Smooth muscle cell (in vitro differentiated cells): Measurements from ENCODE around the gene ALDH5A1. TPM values are rescaled to one million over a fixed set of nuclear protein-coding genes. Genes with fewer than 3 reads are reported as not detected.
A peak's percentile ranks its signal among the peaks of the same experiment; 100 is the strongest.

Experiments used
- DNase-seq: peaks from one replicate; lab custom pipeline; 2025; ENCODE audit not compliant: unreplicated experiment; lab: John Stamatoyannopoulos, UW
- H2AFZ ChIP-seq: fragments of 200-600 bp; sonication (generic); 2 replicates; pipeline ENCODE4 v1.6.0; 2016; ENCODE audit warnings: antibody characterized with exemption, low read depth, mild to moderate bottlenecking
- H3F3A ChIP-seq: fragments of 200-600 bp; sonication (generic); 2 replicates; pipeline ENCODE4 v1.6.0; 2017; ENCODE audit warnings: antibody characterized with exemption, low read depth
- H3K27ac ChIP-seq: fragments of 200-600 bp; sonication (generic); 2 replicates; pipeline ENCODE4 v1.5.1; 2016; ENCODE audit warnings: low read depth, mild to moderate bottlenecking
- H3K27me3 ChIP-seq: fragments of 200-600 bp; sonication (generic); 2 replicates; pipeline ENCODE4 v1.6.1; 2016; ENCODE audit warnings: low read depth, mild to moderate bottlenecking
- H3K36me3 ChIP-seq: fragments of 200-600 bp; sonication (generic); 2 replicates; pipeline ENCODE4 v1.5.1; 2016; ENCODE audit warnings: low read depth
- H3K4me1 ChIP-seq: fragments of 200-600 bp; sonication (generic); 2 replicates; pipeline ENCODE4 v1.5.1; 2016; ENCODE audit warnings: low read depth
- H3K4me2 ChIP-seq: fragments of 200-600 bp; sonication (generic); 2 replicates; pipeline ENCODE4 v1.6.0; 2016; ENCODE audit warnings: mild to moderate bottlenecking
- H3K4me3 ChIP-seq: fragments of 200-600 bp; sonication (generic); 2 replicates; pipeline ENCODE4 v1.5.1; 2016; ENCODE audit warnings: mild to moderate bottlenecking
- H3K79me2 ChIP-seq: fragments of 200-600 bp; sonication (generic); 2 replicates; pipeline ENCODE4 v1.6.0; 2016; ENCODE audit warnings: low read depth, mild to moderate bottlenecking
- H3K9ac ChIP-seq: fragments of 200-600 bp; sonication (generic); 2 replicates; pipeline ENCODE4 v1.6.0; 2016; ENCODE audit warnings: low read depth
- H3K9me3 ChIP-seq: fragments of 200-600 bp; sonication (generic); replicated peaks from 2 replicates; pipeline ENCODE4 v1.5.1; 2016; ENCODE audit warnings: low read depth
- H4K20me1 ChIP-seq: fragments of 200-600 bp; sonication (generic); 2 replicates; pipeline ENCODE4 v1.6.0; 2016; ENCODE audit warnings: low read depth
- CTCF ChIP-seq: fragments of 200-600 bp; sonication (generic); IDR thresholded peaks from 2 replicates; pipeline ENCODE4 v1.5.1; 2017; ENCODE audit warnings: borderline replicate concordance, mild to moderate bottlenecking, antibody characterized with exemption; ENCODE audit not compliant: insufficient read depth, poor library complexity, severe bottlenecking
- WGBS: methylation state at CpG from one replicate; pipeline ENCODE4 v1.1.7; 2016; ENCODE audit warnings: low lambda C conversion rate; 5-methylcytosine and 5-hydroxymethylcytosine counted together
- polyA plus RNA-seq: library from polyadenylated mRNA; unstranded; fragments of >200 nt; fragmentation: Nextera tagmentation; extraction: Ambion mirVana; gene quantifications from 2 replicates; pipeline ENCODE4 v1.2.1, GENCODE V29; 2016
- total RNA-seq: library from RNA; depleted of rRNA; stranded (reverse); fragments of >200 nt; gene quantifications from 2 replicates; pipeline ENCODE4 v1.2.3, GENCODE V29; 2014

Gene ALDH5A1
- total and polyA plus RNA-seq, 2 experiments from 2014 or later, result 1.7 to 3.0 TPM

GRCh38 chr6:24524329-24524728, 29.6 kb downstream of the ALDH5A1 start:
- no peak overlapping the region for H2AFZ ChIP-seq
- no peaks in the 10 kb centered on the region for H3K79me2 ChIP-seq

GRCh38 chr6:24524805-24525204, 30.0 kb downstream of the ALDH5A1 start:
- Histone ChIP-seq H4K20me1 (no peaks in the 10 kb centered on the region), H3K4me1 (no peaks in the 10 kb centered on the region), H3K9ac (no peak overlapping the region), H3K4me2 (no peak overlapping the region), H3K27me3 (no peaks in the 10 kb centered on the region), H3F3A (no peaks in the 10 kb centered on the region), H3K4me3 (no peak overlapping the region), H3K9me3 (no peaks in the 10 kb centered on the region), H3K27ac (no peak overlapping the region), H3K36me3 (no peaks in the 10 kb centered on the region), H2AFZ (no peak overlapping the region), H3K79me2 (no peaks in the 10 kb centered on the region)
- WGBS, result 47% methylated on average over 5 of the region's 5 CpGs
- TF ChIP-seq CTCF, result peak; percentile 53
- no peak for DNase-seq

More at GRCh38 chr6:24524329-24524728, 29.6 kb downstream of the ALDH5A1 start:
- Histone ChIP-seq H3F3A (no peaks in the 10 kb centered on the region), H3K9me3 (no peaks in the 10 kb centered on the region), H3K9ac (no peak overlapping the region), H3K36me3 (no peaks in the 10 kb centered on the region), H4K20me1 (no peaks in the 10 kb centered on the region), H3K4me2 (no peak overlapping the region), H3K27ac (no peak overlapping the region), H3K27me3 (no peaks in the 10 kb centered on the region), H3K4me1 (no peaks in the 10 kb centered on the region), H3K4me3 (no peak overlapping the region)
- WGBS, result 77% methylated on average over 3 of the region's 3 CpGs
- TF ChIP-seq CTCF, result no peak
- no peak for DNase-seq

DNA sequence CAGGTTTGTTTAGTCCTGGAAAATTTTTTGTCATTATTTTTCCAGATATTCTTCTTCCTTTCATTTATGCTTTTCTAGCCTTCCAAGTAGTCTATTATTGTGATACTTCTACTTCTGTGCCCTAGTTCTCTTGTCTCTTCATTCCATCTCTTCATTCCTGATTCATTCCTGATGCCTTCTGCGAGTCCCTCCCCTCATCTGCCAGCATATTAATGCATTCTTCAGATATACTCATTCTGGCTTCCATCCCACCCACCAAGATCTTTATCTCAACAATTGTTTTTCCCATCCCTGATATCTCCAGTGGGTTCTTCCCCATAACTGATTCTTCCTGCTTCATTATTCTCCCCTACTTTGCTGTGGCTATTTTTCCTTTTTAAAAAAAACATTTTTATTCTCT, 35.2 kb downstream of the ALDH5A1 start:
- Histone ChIP-seq H4K20me1 (no peaks in the 10 kb centered on the region), H3K4me1 (no peaks in the 10 kb centered on the region), H3K79me2 (no peaks in the 10 kb centered on the region), H3K27ac (no peak overlapping the region), H3K9ac (no peak overlapping the region), H2AFZ (no peak overlapping the region), H3K36me3 (no peaks in the 10 kb centered on the region), H3K4me3 (no peak overlapping the region), H3K9me3 (no peaks in the 10 kb centered on the region), H3K4me2 (no peak overlapping the region), H3F3A (no peaks in the 10 kb centered on the region), H3K27me3 (no peaks in the 10 kb centered on the region)
- no peak for DNase-seq
- no peak for TF ChIP-seq CTCF
- 93% methylated on average over 1 of the region's 1 CpG for WGBS

- TF ChIP-seq CTCF, result no peak
- Histone ChIP-seq H3F3A (no peaks in the 10 kb centered on the region), H3K4me1 (no peaks in the 10 kb centered on the region), H3K79me2 (no peaks in the 10 kb centered on the region), H3K27me3 (no peaks in the 10 kb centered on the region), H3K9me3 (no peaks in the 10 kb centered on the region), H4K20me1 (no peaks in the 10 kb centered on the region), H3K36me3 (no peaks in the 10 kb centered on the region), H2AFZ (no peak overlapping the region), H3K4me3 (no peak overlapping the region), H3K9ac (no peak overlapping the region), H3K27ac (no peak overlapping the region), H3K4me2 (no peak overlapping the region)
- DNase-seq, result no peak
- 96% methylated on average over 5 of the region's 5 CpGs for WGBS
These were observed 39.6 kb downstream of the ALDH5A1 start for GRCh38 chr6:24534329-24534728.
